Mesothelial cell of epicardium (in vitro differentiated cells): ENCODE results near the gene NLRC5. TPM values are rescaled to one million over a fixed set of nuclear protein-coding genes. Genes with fewer than 3 reads are reported as not detected.

ENCODE experiments used
- DNase-seq, 2 experiments: peaks; one replicate each; pipeline ENCODE4 v3.0.0; 2021; ENCODE audit warnings: low spot score in 2 of 2; ENCODE audit not compliant: unreplicated experiment in 2 of 2
- H3K27ac Mint-ChIP-seq: 2 replicates; pipeline ENCODE4 v1.8.0; 2021; ENCODE audit warnings: mixed read lengths
- H3K27me3 Mint-ChIP-seq: 2 replicates; pipeline ENCODE4 v1.8.0; 2021; ENCODE audit warnings: low read depth, mixed read lengths
- H3K36me3 Mint-ChIP-seq: 2 replicates; pipeline ENCODE4 v1.8.0; 2021; ENCODE audit warnings: mixed read lengths
- H3K4me1 Mint-ChIP-seq: 2 replicates; pipeline ENCODE4 v1.8.0; 2021; ENCODE audit warnings: mixed read lengths
- H3K4me3 Mint-ChIP-seq: 2 replicates; pipeline ENCODE4 v1.8.0; 2021; ENCODE audit warnings: mild to moderate bottlenecking, moderate library complexity, mixed read lengths
- H3K9me3 Mint-ChIP-seq: 2 replicates; pipeline ENCODE4 v1.8.0; 2021; ENCODE audit warnings: mixed read lengths
- total RNA-seq: library from RNA; stranded (reverse); gene quantifications from 3 replicates; pipeline ENCODE4 v1.2.1, GENCODE V29; 2021
- TF ChIP-seq, protein P1 (sequence below): fragments of 200-600 bp; sonication (generic); IDR thresholded peaks from one replicate; pipeline ENCODE4 v1.5.0; 2021; ENCODE audit warnings: antibody characterized with exemption; ENCODE audit not compliant: unreplicated experiment

NLRC5 gene
- total RNA-seq, 1 donor from 2014 or later = 3.7 TPM

DNA sequence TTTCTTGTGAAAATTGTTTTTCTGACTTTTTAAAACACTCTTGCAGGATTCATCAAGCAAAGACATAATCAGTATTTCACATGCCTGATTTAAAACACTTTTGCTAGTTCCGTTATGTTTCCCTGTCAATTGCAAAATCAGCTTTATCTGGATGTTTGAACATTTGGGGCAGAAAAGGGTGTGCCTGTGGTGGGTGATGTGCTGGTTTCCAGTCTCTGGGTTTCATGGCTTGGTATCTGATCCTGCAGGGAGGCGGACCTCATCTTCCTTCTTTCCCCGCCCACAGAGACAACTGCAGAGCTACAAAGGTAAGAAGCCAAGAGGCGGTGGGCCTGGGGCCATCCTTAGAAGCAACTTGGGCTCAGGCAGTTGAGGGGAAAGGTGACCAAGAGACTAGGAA is 41.8 kb downstream of the NLRC5 start:
- no peak for DNase-seq
- Mint-ChIP-seq H3K4me3 (no peak overlapping the region), H3K27me3 (peaks cover 36% of the 10 kb centered on the region), H3K4me1 (no peaks in the 10 kb centered on the region), H3K9me3 (no peaks in the 10 kb centered on the region), H3K27ac (no peak overlapping the region), H3K36me3 (no peaks in the 10 kb centered on the region)
- TF ChIP-seq, protein P1, sequence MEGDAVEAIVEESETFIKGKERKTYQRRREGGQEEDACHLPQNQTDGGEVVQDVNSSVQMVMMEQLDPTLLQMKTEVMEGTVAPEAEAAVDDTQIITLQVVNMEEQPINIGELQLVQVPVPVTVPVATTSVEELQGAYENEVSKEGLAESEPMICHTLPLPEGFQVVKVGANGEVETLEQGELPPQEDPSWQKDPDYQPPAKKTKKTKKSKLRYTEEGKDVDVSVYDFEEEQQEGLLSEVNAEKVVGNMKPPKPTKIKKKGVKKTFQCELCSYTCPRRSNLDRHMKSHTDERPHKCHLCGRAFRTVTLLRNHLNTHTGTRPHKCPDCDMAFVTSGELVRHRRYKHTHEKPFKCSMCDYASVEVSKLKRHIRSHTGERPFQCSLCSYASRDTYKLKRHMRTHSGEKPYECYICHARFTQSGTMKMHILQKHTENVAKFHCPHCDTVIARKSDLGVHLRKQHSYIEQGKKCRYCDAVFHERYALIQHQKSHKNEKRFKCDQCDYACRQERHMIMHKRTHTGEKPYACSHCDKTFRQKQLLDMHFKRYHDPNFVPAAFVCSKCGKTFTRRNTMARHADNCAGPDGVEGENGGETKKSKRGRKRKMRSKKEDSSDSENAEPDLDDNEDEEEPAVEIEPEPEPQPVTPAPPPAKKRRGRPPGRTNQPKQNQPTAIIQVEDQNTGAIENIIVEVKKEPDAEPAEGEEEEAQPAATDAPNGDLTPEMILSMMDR = no peak

DNA sequence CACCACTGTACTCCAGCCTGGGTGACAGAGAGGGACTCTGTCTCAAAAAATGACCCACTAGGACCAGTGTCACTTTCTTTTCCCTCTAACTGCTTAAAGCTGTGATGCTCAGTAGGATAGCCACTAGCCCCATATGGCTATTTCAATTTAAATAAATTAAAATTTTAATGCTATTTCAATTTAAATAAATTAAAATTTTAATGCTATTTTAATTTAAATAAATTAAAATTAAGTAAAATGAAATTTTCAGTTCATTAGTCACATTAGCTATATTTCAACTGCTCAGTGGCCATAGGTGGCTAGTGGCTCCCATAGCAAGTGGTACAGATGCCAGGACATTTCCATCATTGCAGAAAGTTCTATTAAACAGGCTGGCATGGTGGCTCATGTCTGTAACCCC is 43.0 kb downstream of the NLRC5 start:
- Mint-ChIP-seq H3K4me1 (no peaks in the 10 kb centered on the region), H3K4me3 (no peak overlapping the region), H3K27me3 (peaks cover 36% of the 10 kb centered on the region), H3K27ac (no peak overlapping the region), H3K36me3 (no peaks in the 10 kb centered on the region), H3K9me3 (no peaks in the 10 kb centered on the region)
- DNase-seq = no peak
- TF ChIP-seq, protein P1 = no peak

DNA sequence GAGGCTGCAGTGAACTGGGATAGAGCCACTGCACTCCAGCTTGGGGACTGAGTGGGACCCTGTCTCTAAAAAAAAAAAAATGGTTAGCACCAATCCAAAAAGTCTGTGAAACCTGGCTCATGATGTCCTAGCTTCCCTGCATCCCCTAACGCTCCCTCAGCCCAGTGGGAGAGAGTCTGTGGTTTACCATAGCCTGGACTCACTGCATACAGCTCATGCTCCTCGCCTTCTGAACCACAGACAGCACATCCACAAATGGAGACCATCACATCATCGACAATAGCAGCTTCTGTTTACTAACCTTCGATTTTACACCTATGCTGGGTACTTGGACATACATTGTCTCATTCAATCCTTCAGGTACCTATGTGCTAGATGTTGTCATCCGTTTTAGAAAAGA is 43.6 kb downstream of the NLRC5 start:
- Mint-ChIP-seq H3K4me1 (no peaks in the 10 kb centered on the region), H3K4me3 (no peak overlapping the region), H3K27ac (no peak overlapping the region), H3K27me3 (peaks cover 32% of the 10 kb centered on the region), H3K9me3 (no peaks in the 10 kb centered on the region), H3K36me3 (no peaks in the 10 kb centered on the region)
- TF ChIP-seq, protein P1 = no peak
- no peak for DNase-seq

DNA sequence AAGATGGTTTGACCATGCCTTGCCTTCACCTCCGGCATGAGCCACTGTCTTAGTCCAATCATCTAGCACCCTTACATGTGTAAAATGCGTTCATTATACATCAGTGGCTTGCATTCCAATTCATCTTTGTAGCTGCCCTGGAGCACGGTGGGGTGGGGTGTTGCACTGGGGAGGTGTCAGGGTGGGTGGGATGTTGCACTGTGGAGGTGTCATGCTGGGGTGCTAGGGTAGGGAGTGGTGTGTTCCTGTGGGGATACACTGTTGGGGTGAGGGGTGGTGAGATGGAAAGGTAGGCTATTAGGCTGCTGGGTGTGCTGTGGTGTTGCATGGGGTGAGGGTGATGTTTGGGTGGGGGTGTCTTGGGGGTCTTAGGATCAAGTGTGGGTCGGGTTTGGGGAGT is 47.0 kb downstream of the NLRC5 start:
- Mint-ChIP-seq H3K4me3 (no peak overlapping the region), H3K4me1 (peaks cover 5% of the 10 kb centered on the region), H3K27me3 (peaks cover 29% of the 10 kb centered on the region), H3K9me3 (peaks cover 4% of the 10 kb centered on the region), H3K36me3 (no peaks in the 10 kb centered on the region), H3K27ac (no peak overlapping the region)
- TF ChIP-seq, protein P1 = no peak
- no peak for DNase-seq

DNA sequence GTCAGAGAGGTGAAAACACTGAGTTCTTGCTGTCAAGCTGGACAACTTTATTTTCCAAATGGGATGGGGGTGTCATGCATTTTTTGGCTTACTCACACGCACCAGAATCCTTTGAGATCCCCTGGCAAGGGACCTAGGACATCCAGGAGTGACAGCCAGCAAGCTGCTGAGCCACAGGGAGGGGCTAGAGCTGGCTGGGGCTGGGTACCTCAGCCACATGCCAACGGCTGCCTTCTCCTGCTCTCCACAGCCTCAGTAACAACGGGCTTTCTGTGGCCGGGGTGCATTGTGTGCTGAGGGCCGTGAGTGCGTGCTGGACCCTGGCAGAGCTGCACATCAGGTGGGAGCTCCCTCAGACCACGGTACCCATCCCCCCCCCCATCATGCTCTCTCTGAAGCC is 47.6 kb downstream of the NLRC5 start:
- Mint-ChIP-seq H3K9me3 (peaks cover 4% of the 10 kb centered on the region), H3K27ac (no peak overlapping the region), H3K4me1 (peaks cover 5% of the 10 kb centered on the region), H3K4me3 (no peak overlapping the region), H3K36me3 (no peaks in the 10 kb centered on the region), H3K27me3 (peaks cover 23% of the 10 kb centered on the region)
- TF ChIP-seq, protein P1 = no peak
- no peak for DNase-seq

DNA sequence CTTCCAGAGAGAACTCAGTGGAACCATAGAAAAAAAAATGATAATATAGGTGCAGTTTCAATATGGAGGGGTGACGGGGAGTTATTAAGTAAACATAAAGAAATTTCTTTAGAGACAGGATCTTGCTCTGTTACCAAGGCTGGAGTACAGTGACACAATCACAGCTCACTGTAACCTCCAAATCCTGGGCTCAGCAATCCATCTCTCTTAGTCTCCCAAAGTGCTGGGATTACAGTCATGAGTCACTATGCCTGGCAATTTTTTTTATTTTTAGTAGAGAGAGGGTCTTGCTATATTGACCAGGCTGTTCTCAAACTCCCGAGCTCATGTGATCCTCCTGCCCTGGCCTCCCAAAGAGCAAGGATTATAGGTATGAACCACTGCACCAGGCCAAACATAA is 48.8 kb downstream of the NLRC5 start:
- Mint-ChIP-seq H3K9me3 (peaks cover 4% of the 10 kb centered on the region), H3K4me1 (peaks cover 5% of the 10 kb centered on the region), H3K27ac (peak overlapping the region; percentile 47), H3K4me3 (no peak overlapping the region), H3K27me3 (peaks cover 20% of the 10 kb centered on the region), H3K36me3 (no peaks in the 10 kb centered on the region)
- DNase-seq = no peak
- TF ChIP-seq, protein P1 = no peak
